SIG-M5 treated with dmso at 0.1 percent for 504 hours (cell line): ENCODE results near the gene PSMB10.

Experiments used
- DNase-seq: peaks from one replicate; lab custom pipeline; 2025; ENCODE audit not compliant: unreplicated experiment; lab: John Stamatoyannopoulos, UW

The PSMB10 gene

DNA sequence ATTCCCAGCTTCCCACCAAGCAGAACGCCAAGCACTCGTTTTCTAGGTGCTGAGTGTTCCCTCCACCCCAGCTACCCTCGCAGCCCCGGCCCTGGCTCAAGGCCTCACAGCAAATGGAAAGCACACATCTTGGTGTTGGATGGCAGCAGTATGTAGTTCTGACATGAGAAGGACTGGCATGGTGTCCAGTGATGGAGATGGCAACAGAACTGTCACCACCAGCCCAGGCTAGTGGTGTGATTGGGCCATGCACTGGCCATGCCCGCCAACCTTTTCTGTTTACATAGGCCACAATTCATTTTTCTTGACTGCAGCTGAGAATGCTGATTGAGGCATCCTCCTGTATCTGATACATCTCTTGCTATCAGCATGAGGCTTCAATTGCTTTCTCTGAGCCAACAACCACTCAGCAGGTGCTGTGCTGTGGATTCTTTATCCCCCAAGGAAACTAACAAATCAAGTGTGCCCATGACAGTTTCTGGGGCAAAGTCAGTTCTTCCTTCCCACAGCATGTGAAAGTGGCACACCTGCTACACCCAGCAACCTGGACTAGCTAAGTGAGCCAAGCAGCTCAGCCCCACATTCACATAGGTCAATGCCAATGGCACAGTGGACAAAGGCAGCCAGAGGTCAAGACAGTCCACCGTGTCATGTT lies 28.0 kb upstream of the PSMB10 start:
- DNase-seq: no peak

DNA sequence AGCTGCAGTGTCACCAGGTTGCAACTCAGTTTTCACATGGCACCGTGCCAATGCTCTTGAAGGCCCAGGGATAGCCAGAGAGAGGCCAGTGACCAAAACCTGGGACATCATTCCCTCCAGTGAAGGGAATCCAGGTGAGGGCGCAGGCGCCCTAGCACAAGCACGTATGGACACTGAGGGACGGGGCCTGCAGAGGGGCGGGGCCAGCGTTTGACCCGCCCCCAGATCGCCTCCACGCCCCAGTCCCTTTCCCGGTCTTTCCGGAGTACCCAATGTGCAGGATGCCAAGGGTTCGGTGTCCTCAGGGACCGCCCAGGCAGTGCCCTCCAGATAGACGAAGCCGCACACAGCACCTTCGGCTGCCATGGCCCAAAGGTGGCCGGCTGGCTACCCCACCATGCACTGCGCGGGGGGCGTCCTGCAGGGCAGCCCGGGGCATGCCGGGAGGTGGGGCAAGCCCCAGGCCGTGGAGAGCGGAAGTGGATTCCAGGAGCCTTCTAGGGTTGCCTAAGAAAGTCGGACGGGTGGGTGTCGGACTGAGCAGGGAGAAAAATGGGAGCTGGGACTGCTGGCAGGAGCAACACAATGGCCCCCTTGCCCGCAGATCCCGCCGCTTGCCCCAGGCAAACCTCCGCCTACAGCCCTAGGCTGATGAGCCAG lies 27.1 kb upstream of the PSMB10 start:
- DNase-seq: no peak

DNA sequence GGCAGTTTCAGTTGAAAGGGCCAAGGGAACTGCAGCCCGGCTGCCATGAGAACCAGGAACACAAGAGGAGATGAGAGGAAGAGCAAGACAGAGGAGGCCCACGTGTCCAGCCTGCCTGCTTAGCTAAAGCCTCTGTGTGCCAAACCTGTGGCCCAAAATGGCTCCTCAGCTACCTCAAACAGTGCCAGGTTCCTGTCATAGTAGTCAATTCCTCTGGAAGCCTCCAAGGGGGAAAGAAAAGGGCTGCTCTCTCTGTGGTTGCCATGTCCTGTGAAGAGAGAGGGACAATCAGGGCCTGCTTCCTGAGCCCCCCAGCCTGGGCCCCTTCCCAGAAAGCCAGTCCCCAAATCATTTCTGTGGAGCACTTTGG lies 26.6 kb upstream of the PSMB10 start:
- no peak for DNase-seq

DNA sequence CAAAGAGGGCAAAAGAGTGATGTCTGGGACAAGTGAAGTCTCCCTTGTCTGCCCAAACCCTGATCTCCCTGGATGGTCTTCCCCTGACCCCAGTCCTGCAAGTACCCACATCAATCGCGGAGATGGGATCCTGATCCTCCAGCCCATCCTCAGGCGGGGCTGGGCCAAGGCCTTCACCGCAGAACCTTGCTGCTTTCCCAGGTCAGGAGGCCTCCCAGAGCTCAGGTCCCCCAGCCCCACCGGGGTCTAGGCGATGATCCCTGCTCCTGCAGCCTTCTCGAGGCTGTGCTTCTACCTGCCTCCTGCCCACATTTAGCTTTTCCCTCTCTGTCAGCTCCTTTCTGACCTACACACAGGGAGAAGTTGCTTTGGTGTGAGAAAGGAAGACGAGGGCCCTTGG lies 25.5 kb upstream of the PSMB10 start:
- no peak for DNase-seq

DNA sequence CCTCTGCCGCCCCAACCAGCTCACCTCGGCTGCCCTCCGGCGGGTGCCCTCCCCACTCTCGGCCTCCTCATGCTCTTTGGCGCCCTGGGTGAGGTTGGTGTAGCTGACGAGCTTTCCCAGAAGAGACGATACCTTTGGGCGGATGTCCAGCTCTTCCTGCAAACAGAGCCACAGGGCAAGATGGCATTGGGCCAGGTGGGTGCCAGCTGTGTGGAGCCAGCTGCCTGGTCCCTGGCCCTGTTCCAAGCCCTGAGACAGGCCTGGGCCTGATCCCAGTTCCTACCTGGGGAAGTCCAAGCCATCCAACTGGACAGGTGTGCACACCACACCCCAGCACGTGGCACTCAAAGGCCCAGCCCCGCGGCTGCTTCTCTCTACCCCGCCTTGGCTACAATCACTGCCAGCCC lies 24.9 kb upstream of the PSMB10 start:
- peak; percentile 8 for DNase-seq

DNA sequence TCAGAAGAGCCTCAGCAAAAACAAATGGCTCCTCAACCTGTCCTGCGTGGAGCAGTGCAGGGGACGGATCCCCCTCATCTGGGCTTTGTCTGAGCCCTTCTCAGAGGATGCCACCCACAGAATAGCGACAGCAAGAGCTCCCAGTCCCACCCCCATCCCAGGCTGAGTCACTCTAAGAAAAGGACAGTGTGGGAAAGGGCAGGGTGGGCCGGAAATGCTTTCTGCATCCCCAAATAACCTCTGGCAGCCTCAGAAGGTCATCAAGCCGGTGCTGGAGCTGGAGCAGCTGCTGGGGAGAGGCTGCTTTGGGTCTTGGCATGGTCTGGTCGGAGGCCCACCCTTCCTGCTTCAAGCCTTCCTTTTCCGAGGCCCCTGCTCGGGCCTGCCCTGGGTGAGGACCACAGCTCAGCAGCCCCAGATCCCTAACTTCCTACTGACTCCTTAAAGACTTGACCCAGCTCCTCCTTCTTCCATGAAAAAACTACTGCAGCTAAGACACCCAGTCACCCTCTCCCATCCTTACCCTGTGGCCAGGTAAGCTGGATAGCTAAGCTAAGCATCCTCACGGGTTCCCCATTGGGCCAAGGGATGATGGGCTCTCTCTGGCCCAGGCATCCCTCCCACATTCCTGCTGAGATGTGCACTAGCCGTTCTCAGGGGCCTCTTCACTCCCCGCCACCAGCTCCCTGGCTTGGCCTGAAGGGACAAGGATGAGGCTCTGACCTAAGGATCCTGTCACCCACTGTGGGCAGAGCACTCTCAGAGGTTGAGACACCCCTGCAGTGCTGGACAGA lies 23.1 kb upstream of the PSMB10 start:
- DNase-seq: no peak

DNA sequence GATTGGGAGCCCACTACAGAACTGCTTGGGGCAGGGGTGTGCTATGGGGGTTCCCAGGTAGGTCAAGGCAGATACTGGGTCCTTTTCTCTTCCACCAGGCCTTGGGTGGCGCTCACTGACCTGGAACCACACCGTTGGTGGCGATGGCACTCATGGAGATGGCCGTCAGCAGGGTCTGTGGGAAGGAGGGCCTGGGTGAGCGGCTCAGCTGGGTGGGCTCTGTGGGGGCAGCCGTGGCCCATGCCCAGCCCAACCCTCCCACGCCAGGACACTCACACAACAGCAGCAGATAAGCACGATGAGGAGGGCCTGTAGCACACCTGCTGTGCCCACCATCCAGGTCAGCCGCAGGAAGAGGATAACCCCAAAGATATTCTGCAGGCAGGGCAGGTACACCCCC lies 21.0 kb upstream of the PSMB10 start:
- no peak for DNase-seq

DNA sequence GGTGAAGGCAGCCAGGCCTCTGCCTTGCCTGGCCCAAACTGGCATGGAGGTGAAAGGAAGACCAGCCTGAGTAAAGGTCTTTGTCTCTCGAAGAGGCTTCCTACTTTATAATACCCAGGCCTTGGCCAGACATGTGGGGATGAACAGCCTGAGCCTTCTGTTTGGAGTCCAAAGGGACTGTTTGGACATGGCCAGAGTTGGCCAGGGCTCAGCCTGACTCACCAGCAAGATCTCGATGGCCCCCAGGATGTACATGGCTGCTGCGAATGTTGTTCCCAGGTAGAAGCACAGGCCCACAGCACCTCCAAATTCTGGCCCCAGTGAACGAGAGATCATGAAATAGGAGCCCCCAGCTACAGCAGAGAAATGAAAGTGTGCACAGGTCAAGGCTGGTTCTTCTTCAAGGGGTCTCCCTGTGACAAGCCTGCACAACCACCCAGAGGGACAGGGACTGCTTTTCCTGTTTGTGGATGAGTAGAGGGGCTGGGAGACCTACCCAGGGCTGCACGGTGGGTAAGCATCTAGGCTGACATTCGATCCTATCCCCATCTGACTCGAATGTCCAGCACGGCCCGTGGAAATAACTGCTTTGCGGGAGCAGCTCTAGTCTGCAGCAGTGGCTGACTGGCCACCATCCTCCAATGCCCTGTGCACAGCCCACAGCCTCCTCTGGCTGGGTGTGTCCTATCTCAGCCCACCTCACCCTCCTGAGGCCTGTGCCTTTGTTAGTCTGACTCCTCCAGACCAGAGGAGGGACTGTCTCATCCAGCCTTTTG lies 18.0 kb upstream of the PSMB10 start:
- DNase-seq: no peak

DNA sequence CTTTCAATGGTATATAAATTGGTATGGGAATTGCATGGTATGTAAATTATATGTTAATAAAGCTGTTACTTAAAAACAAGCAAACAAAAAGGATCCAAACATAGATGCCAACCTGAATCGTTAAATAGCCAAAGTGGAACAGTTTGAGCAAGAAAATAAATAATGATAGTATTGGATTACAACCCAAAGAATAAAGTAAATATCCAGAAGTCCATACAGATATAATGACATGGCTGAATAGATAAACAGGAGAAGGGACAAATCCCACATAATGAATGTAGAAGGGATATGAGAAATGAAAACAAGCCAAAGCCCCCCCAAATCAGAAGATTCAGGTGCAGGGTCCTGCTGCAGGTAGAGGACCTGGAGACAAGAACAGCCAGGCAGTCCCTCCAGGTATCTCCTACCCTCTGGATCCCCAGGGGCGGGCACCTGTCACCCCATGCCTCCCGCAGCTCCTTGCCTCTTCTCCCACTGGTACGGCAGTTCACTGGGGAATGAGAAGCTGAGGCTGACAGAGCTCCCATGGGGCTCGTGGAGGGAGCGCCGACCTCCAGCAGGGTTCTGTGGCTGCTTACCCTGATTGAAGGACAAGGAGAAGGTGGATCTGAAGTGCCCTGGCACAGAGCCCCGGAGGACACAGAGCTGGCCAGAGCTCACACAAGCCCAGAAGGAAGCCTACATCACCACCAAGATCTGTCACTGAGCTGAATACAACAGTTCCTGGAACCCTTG lies 17.2 kb upstream of the PSMB10 start:
- DNase-seq: no peak

DNA sequence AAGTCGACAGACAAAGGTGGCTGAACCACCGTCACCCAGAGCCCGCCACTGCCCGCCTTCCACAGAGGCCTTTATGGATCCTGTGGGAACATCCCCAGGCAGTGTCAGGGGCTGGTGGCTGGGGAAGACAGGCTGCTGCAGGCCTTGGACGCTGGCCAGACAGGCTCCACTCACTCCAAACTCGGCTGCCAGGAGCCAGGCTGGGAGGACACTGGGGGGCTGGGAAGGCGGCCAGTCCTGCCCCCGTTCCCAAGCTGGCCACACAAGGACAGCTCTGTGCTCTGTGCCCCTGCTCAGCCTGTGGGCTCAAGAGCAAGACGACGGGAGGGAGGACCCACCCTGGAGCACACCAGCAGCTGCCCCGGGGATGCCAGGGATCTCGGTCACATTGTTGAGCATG lies 14.8 kb upstream of the PSMB10 start:
- DNase-seq: no peak

DNA sequence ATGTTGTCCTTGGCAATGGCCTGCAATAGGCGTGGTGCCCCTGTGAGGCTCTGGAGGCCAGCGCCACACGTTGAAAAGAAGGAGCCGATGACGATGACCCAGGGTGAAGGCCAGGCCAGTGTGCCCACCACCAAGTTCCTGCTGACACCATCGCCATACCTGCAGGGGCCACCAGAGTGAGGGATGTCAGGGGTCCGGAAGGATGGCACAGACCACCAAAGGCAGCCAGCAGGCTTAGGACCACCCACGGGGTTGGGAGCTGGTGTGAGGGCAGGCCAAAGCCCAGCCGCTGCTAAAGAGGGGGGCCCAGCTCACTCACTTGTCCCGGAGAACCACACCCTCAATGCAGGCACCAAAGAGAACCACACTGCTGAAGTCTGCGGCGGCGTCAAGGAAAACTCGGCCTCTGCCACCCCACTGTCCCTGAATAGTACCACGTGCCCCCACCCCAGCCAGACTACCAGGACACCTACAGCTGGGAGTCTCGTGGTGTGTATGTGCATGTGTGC lies 13.7 kb upstream of the PSMB10 start:
- DNase-seq: no peak

DNA sequence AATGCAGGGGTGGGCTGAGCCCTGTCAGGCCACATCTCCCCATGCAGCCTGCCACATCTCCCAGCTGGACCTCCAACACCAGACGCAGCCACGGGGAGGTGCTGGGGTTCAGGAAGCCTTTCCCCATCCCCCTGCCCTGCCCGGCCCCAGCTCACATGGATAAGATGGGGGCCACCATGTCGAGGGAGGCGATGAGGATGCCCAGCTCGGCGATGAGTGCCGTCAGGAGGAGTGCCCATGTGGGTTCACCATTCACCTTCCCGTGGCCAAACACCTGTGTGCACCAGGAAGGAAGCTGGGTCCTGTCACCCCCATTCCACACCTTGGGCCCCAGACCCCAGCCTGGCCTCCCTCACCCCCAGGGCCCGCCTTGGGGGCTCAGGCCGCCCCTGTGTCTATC lies 13.0 kb upstream of the PSMB10 start:
- DNase-seq: no peak

DNA sequence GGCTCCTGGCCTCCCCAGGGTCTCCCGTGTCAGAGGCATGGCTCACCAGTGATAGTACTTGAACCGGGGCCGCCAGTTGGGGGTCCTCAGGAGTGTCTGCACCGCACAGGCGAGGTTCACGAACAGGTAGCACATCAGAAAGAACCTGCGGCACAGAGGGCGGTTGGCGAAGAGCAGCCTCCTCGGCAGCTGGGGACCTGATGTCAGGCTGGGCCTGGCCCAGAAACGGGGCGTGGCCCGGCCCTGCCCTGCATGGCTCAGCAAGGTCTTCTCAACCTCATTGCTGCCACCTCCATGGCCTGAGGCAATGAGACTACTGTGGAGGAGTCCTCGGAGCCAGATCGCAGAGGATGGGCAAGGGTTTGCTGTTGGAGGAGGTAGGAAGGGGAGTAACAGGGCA lies 11.4 kb upstream of the PSMB10 start:
- DNase-seq: peak; percentile 10

DNA sequence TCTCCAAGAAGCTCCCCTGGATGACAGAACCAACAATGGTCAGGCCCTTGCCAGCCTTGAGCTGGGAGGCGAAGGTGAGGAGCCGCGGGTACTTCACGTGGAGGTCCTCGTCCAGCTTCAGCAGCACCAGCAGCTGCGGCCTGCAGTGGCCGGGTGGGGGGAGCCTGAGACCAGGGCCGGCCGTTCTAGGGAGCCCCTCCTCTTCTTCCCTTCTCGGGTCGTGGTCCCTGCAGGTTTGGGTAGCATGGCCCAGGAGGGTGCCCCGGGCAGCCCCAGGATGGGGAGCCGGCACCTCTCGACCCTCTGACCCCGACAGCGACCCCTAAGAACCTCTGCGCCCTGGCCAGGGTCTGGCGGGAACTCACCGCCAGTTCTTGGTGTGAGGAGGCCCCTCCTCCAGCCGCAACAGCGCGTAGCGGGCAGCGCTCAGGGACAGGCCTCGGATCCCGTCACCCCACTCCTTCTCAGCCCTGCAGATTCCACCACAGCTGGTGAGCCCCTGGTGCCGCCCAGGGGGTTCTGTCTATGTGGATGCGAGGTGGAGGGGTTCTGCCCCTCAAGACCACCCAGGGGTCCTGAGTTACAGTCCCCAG lies 10.4 kb upstream of the PSMB10 start:
- DNase-seq: no peak

DNA sequence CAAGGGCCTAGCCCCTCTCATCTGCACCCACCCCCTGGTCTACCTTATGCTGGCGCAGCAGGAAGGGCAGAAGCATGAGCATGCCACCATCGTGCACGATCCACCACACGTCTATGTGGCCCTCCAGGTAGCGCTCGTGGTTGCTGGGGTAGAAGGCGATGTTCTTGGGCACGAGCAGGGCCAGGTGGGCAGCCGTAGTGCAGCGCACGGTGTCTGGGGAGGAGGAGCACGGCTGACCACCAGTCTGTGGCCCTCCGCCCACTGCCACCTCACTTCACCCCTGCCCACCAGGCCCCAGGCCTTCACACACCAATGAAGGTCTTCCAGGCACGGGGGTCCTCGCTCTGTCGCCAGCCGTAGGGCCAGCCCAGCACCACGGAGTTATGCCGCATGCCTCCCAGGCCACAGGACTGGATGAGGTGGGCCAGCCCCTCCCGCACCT lies 9.5 kb upstream of the PSMB10 start:
- no peak for DNase-seq

DNA sequence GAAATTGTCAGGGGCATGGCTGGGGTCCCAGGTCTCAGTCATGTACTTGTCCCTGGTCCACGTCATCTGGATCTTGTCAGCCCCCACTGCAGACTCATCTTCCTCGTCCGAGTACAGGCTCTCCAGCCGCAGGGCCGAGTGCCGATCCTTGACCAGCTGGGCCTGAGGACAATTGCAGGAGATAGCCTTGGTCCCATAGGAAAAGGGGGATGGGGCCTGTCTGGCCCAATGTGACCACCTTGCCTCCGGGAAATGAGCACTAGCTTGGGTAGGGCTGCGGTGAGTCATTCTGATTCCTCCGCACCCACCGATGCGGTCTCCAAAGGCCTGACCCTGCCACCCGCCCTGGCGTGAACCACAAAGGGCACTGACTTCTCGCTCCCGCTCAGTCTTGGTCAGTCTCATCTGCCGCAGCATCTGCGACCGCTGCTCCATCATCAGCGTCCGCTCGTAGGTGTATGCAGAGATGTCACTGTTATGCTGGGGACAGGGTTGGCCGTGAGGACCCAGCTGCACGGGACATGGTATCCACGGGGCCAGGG lies 8.8 kb upstream of the PSMB10 start:
- no peak for DNase-seq

DNA sequence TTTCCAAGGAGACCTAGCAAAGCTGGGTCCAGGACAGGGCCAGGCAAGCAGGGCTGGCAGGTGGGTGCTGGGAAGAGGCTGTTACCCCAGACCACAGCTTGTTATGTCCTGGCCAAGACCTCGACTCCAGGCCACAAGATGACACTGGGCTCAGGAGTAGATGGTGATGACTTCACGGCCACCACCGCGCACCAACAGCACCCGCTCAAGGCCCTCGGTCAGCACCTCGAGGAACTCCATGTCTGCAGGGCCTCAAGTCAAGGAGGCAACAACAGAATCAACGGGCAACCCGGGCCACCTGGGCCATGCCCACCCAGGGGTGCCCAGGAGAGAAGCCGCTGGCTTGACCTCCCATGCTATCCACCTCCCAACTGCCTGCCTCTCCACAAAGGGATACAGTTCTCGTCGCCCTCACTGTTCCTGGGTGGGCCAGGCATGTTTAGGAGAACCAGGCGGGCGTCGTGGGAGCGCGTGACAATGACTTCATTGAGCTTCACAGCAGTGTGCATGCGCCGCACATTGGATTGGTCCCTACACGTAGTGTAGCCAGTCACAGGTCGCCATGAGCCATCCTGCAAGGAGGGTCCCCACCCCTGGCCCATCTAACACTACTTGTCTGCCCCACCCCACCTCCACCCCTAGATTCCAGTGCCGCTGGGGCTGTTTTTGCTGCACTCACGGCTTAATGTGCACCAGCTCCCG lies 8.2 kb upstream of the PSMB10 start:
- DNase-seq: no peak

DNA sequence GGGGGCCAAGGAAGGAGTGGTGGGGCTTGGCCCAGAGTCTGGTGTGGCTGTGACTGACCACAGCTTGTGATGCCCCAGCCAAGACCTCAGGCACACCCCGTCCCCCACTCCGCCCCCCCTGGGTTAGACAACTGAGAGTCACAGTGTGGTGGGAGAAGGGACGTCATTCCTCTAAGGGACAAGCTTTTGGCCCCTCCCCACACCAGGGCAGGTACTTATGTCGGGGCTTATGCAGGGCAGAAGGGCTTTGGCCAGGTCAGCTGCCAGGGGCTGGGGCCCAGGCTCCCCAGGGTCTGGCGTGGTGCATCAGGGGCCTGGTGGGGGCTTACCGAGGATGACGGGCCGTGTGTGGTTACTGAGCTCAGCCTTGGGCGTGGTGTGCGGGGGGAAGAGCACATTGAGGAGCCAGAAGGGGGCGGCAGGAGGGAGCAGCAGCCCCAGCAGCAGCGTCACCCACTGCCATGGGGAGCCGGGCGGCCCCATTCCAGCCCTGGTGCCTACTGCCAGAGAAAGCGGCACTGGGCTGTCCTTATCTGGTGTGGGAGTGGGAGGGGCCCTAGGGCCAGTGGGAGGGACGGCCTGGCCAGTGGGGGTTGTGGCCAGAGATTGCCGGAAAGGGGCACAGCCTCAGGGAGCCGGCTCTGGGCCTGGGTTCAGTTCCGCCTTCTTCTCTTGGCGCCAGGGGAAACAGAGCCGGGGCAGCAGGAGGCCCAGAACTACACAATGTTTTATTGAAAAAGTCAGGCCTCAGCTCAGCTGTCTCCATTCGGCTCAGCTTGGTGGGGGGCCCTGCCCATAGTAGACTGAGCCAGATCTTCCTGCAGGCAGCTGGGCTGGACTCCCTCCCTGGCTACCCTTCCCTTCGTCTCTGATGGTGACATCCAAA lies 7.2 kb upstream of the PSMB10 start, which contains the start of gene LCAT:
TSS of gene LCAT (minus strand) at position 502 of the 886 bp plus-strand sequence. CDS start at position 483, 19 bp downstream.
- no peak for DNase-seq
